Nephron (organoid): ENCODE results near the gene TMEM254.
A peak's percentile ranks its signal among the peaks of the same experiment; 100 is the strongest.

Experiments
- H3K27ac Mint-ChIP-seq, 3 experiments: 2 replicates each; pipeline ENCODE4 v1.8.0; 2020; ENCODE audit warnings: mixed read lengths in 3 of 3, mild to moderate bottlenecking in 2 of 3, moderate library complexity in 1 of 3
- H3K27me3 Mint-ChIP-seq: 2 replicates; pipeline ENCODE4 v1.8.0; 2021; ENCODE audit warnings: low read depth, mild to moderate bottlenecking, moderate library complexity, mixed read lengths
- H3K36me3 Mint-ChIP-seq: 2 replicates; pipeline ENCODE4 v1.8.0; 2020; ENCODE audit warnings: low read depth, mixed read lengths
- H3K4me1 Mint-ChIP-seq: 2 replicates; pipeline ENCODE4 v1.8.0; 2020; ENCODE audit warnings: mixed read lengths
- H3K4me3 Mint-ChIP-seq, 3 experiments: 2 replicates each; pipeline ENCODE4 v1.8.0; 2020; ENCODE audit warnings: mild to moderate bottlenecking in 3 of 3, mixed read lengths in 3 of 3, moderate library complexity in 2 of 3
- H3K9me3 Mint-ChIP-seq: 2 replicates; pipeline ENCODE4 v1.8.0; 2020; ENCODE audit warnings: mixed read lengths
- TF ChIP-seq, protein P1 (sequence below), 3 experiments: fragments of 200-600 bp; sonication (generic); IDR thresholded peaks; one replicate each; pipeline ENCODE4 v1.5.0; 2021; ENCODE audit warnings: antibody characterized with exemption in 3 of 3; ENCODE audit not compliant: unreplicated experiment in 3 of 3

The TMEM254 gene

GRCh38 chr10:80104066-80104926, 25.8 kb downstream of the TMEM254 start:
- Mint-ChIP-seq H3K4me3 (peak overlapping the region in 1 of 3 experiments; percentile 38), H3K27me3 (peaks cover 3% of the 10 kb centered on the region), H3K9me3 (peaks cover 25% of the 10 kb centered on the region), H3K36me3 (peaks cover 9% of the 10 kb centered on the region), H3K4me1 (peaks cover 21% of the 10 kb centered on the region), H3K27ac (peak overlapping the region; percentile 90 to 96 (median 94))
- TF ChIP-seq, protein P1, sequence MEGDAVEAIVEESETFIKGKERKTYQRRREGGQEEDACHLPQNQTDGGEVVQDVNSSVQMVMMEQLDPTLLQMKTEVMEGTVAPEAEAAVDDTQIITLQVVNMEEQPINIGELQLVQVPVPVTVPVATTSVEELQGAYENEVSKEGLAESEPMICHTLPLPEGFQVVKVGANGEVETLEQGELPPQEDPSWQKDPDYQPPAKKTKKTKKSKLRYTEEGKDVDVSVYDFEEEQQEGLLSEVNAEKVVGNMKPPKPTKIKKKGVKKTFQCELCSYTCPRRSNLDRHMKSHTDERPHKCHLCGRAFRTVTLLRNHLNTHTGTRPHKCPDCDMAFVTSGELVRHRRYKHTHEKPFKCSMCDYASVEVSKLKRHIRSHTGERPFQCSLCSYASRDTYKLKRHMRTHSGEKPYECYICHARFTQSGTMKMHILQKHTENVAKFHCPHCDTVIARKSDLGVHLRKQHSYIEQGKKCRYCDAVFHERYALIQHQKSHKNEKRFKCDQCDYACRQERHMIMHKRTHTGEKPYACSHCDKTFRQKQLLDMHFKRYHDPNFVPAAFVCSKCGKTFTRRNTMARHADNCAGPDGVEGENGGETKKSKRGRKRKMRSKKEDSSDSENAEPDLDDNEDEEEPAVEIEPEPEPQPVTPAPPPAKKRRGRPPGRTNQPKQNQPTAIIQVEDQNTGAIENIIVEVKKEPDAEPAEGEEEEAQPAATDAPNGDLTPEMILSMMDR (IDR thresholded peaks at IDR 0.05; ENCODE audit: unreplicated experiment in 3 of 3) = no peak

- peaks cover 30% of the 10 kb centered on the region for H3K4me1 Mint-ChIP-seq
- H3K27me3 Mint-ChIP-seq = peaks cover 3% of the 10 kb centered on the region
- H3K9me3 Mint-ChIP-seq = peaks cover 39% of the 10 kb centered on the region
- H3K36me3 Mint-ChIP-seq = peaks cover 9% of the 10 kb centered on the region
- no peak overlapping the region for H3K27ac Mint-ChIP-seq
- TF ChIP-seq, protein P1 (IDR thresholded peaks at IDR 0.05; ENCODE audit: unreplicated experiment in 3 of 3) = no peak
- H3K4me3 Mint-ChIP-seq = no peak overlapping the region
Measured at GRCh38 chr10:80108576-80109239, 30.2 kb downstream of the TMEM254 start.

DNA sequence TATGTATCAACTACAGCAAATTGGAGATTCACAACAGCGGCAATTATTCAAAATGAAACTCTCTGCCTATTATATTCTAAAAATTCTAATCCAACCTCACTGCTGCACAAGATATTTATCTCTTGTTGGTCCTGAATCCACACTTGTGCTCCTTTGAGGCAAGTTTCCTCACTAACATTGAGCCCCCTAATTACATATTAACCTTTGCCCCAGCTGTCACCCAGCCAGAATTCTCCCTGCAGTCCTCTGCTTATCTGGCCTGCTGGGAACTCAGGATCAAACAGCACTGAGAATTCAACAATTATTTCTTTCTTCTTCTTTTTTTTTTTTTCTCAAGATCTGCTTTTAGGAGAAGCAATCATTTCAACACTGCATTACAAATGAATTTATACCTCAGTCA, 32.5 kb downstream of the TMEM254 start:
- Mint-ChIP-seq H3K4me3 (no peak overlapping the region), H3K27me3 (peaks cover 3% of the 10 kb centered on the region), H3K4me1 (peaks cover 10% of the 10 kb centered on the region), H3K36me3 (peaks cover 9% of the 10 kb centered on the region), H3K27ac (peak overlapping the region in 1 of 3 experiments; percentile 84), H3K9me3 (peaks cover 36% of the 10 kb centered on the region)
- TF ChIP-seq, protein P1 (IDR thresholded peaks at IDR 0.05; ENCODE audit: unreplicated experiment in 3 of 3) = no peak

- Mint-ChIP-seq H3K27ac (no peak overlapping the region), H3K9me3 (no peaks in the 10 kb centered on the region), H3K27me3 (peaks cover 22% of the 10 kb centered on the region), H3K4me3 (no peak overlapping the region), H3K36me3 (no peaks in the 10 kb centered on the region), H3K4me1 (no peaks in the 10 kb centered on the region)
- TF ChIP-seq, protein P1 (IDR thresholded peaks at IDR 0.05; ENCODE audit: unreplicated experiment in 3 of 3) = no peak
Measured at GRCh38 chr10:80118669-80119068, 40.2 kb downstream of the TMEM254 start.

GRCh38 chr10:80122110-80122710, 43.7 kb downstream of the TMEM254 start:
- Mint-ChIP-seq H3K36me3 (no peaks in the 10 kb centered on the region), H3K9me3 (no peaks in the 10 kb centered on the region), H3K27me3 (peaks cover 26% of the 10 kb centered on the region), H3K4me3 (no peak overlapping the region), H3K27ac (no peak overlapping the region), H3K4me1 (no peaks in the 10 kb centered on the region)
- TF ChIP-seq, protein P1 (IDR thresholded peaks at IDR 0.05; ENCODE audit: unreplicated experiment in 3 of 3) = no peak
